ENCODE data around the gene ADGRG1. TPM values are rescaled to one million over a fixed set of nuclear protein-coding genes. Genes with fewer than 3 reads are reported as not detected.

Gene ADGRG1
- total RNA-seq, 1 donor, result 1.3 TPM

- DNase-seq (ENCODE audit: low read depth), result no peak
- no peak for TF ChIP-seq CTCF (IDR thresholded peaks at IDR 0.05; ENCODE audit: insufficient read depth, low read depth, low read length)
- no peak overlapping the region for H3K4me3 ChIP-seq (ENCODE audit: low read depth, low read length)
These were observed 48.2 kb downstream of the ADGRG1 start for GRCh38 chr16:57676553-57677085.

GRCh38 chr16:57677622-57678369, 49.4 kb downstream of the ADGRG1 start:
- H3K4me3 ChIP-seq (ENCODE audit: low read depth, low read length), result no peak overlapping the region
- TF ChIP-seq CTCF (IDR thresholded peaks at IDR 0.05; ENCODE audit: insufficient read depth, low read depth, low read length), result no peak
- no peak for DNase-seq (ENCODE audit: low read depth)

DNA sequence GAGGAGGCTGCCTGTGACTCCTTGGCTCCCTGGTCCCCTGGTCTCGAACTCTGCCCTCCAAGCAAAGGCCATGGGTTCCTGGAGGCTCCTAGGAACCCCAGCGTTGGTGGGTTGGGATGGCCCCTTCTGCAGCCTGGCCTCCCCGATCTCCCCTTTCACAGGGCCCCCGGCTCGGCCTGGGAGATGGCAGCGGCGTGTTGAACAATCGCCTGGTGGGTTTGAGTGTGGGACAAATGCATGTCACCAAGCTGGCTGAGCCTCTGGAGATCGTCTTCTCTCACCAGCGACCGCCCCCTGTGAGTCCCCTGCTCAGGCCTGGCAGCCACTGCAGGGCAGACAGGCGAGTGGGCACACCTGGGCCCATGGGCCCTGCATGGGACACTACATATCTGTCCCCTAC, 50.6 kb downstream of the ADGRG1 start:
- no peak overlapping the region for H3K4me3 ChIP-seq (ENCODE audit: low read depth, low read length)
- no peak for DNase-seq (ENCODE audit: low read depth)
- TF ChIP-seq CTCF (IDR thresholded peaks at IDR 0.05; ENCODE audit: insufficient read depth, low read depth, low read length), result no peak

DNA sequence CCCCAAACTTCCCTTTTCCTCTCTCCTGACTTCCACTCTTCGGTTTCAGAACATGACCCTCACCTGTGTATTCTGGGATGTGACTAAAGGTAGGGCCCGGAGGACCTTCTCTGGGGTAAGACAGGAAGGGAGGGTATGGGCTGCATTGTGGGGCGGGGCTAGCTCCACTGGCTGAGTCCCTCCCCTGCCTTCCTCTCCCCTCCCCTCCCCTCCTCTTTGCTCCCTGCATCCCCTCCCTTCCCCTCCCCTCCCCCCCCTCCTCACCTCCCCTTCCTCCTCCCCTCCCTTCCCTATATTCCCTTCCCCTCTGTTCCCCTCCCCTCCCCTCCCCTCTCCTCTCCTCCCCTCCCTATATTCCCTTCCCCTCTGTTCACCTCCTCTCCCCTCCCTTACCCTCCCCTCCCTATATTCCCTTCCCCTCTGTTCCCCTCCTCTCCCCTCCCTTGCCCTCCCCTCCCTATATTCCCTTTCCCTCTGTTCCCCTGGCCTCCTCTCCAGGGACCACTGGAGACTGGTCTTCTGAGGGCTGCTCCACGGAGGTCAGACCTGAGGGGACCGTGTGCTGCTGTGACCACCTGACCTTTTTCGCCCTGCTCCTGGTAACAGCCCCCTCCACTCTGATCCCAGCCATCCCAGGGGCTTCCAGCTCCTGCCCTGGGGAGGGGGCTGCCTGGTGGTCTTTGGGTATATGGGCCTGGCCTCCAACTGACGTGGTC, 51.5 kb downstream of the ADGRG1 start:
- no peak for TF ChIP-seq CTCF (IDR thresholded peaks at IDR 0.05; ENCODE audit: insufficient read depth, low read depth, low read length)
- no peak overlapping the region for H3K4me3 ChIP-seq (ENCODE audit: low read depth, low read length)
- DNase-seq (ENCODE audit: low read depth), result no peak

GRCh38 chr16:57680842-57681375, 52.5 kb downstream of the ADGRG1 start:
- no peak for TF ChIP-seq CTCF (IDR thresholded peaks at IDR 0.05; ENCODE audit: insufficient read depth, low read depth, low read length)
- no peak for DNase-seq (ENCODE audit: low read depth)
- no peak overlapping the region for H3K4me3 ChIP-seq (ENCODE audit: low read depth, low read length)

DNA sequence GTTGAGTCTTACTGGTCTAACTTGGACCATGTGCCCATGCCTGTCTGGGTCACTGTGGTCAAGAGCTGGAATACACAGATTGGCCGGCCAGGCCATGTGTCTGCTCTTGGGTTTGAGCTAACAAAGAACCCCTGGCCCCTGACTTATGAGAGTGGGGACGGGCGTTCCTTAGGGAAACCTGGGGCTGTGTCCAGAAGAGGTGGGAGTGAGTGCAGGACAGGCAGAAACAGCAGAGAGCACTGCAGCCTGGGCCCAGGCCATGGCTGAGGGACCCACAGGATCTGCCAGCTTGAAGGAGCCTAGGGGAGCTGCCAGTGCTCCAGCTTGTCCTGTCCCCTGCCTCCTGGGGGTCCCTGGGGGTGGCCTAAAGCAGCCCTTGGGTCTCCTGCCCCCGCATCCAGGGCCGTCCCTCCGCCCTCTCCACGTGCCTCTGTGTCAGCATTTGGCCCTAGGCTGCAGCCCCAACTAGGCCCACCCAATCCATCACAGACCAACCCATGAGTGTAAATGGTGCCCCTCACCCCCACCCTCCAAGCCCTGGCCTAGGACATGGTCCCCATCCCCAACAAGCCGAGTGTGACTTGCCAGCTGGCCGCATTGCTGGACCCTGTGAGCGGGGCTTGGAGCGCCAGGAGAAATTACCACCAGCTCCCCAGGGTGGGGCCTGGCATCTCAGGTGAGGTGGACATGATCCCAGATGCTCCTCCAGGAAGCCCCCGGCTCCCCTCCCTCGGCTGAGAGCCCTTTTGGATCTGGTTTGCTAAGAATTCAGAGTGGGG, 53.7 kb downstream of the ADGRG1 start:
- no peak for DNase-seq (ENCODE audit: low read depth)
- H3K4me3 ChIP-seq (ENCODE audit: low read depth, low read length), result no peak overlapping the region
- no peak for TF ChIP-seq CTCF (IDR thresholded peaks at IDR 0.05; ENCODE audit: insufficient read depth, low read depth, low read length)

Measured in fibroblast of villous mesenchyme (primary cell).